GM19467 (cell line): ENCODE results near the gene BRD1.
"Not testable (repeated sequence)": the region's sequence is repeated elsewhere in the genome, so short reads cannot be mapped to it uniquely, and the experiment has no call there.

Experiments
- ATAC-seq: cut with Tn5 transposase; IDR thresholded peaks from one replicate; pipeline ENCODE4 v1.9.1; 2021; ENCODE audit warnings: mild to moderate bottlenecking, moderate library complexity; ENCODE audit not compliant: unreplicated experiment

The BRD1 gene

DNA sequence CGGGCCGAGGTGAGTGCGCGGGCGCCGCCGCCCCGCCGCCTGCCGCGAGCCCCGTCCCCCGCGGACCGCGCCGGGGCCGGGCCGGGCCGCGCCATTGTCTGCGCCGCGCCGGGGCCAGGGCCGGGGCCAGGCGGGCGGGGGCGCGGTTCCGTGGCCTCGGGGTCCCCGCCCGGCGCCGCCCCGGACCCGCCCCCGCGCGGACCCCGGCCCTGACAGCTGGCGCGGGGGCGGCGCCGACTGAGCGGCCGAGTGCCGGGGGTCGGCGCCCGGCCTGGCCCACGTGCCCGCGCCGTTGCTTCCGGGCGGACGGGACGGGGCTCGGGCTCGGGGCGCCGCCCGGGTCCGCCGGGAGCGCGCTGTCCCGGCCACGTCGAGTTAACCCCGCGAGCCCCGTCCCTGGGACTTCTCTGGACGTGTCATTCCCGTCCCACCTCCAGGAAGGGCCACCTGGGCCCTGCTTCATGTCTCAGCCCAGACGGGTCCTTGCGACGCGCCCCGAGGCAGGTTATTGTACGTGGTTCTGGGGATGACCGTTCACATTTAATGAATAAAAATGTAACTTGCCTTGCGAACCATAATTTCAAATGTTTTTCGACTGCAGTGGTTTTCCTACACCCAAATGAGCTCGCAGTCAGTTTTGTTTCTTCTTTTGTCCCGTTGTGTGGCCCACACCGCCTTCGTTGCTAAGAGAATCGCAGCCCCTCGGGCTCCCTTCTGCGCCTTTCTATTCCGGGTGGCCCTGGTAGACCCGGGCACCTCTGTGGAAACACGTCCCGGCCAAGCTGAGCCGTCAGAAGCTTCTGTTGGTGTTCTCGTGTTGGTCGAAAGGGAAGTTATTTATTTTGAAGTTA, 26.5 kb upstream of the BRD1 start:
- ATAC-seq = peak; percentile 29

DNA sequence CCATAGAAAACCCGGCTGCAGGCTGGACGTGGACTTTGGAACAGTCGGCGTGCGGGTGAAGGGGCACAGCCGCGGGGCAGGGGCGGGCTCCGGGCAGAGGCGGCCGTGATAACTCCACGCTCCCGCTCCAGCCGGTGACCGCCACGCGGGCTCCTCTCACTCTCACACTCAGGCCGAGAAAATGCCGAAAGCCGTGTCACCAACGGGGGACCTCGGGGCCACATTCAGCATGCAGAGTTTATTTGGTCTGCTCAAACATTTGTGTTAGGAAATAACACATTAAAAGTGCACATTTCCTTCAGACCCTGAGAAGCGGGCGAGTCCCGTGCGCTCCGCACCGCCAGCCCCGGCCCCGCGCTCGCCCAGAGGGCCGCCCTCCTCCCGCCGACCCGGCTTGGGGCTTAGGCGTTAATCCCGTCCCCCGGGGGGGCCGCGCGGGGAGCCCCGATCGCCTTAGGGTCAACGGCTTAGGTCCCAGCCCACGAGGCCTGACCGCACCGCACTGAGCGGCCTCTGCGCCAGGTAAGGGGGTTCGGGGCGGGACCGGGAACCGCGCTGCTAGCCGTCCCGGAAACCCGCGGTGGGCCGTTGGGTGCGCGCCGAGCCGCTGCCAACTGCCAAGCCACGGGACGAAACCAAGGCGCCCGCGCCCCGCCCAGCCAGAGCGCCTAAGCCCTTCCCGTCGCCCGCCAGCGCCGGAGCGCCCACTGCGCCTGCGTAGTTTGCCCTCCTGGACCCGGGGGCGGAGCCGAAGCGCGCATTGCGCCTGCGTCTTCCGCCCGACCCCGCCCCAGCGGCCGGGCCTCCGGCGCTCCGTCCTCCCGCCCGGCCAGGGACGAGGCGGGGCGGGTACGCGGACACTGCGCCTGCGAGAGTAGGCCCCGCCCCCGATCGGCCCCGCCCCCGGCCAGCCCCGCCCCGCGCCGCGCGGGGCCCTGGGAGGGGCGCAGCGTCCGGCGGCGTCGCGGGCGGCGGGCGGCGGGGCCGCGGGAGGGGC, 25.5 kb upstream of the BRD1 start, which contains the start of gene ZBED4:
Gene ZBED4 (plus strand): TSS at position 947 of the 997 bp plus-strand sequence. CDS start 29,819 bp downstream, outside the sequence.
- ATAC-seq = peak; percentile 76

- ATAC-seq = not testable (repeated sequence)
Measured at GRCh38 chr22:49852568-49852897, 24.9 kb upstream of the BRD1 start.

DNA sequence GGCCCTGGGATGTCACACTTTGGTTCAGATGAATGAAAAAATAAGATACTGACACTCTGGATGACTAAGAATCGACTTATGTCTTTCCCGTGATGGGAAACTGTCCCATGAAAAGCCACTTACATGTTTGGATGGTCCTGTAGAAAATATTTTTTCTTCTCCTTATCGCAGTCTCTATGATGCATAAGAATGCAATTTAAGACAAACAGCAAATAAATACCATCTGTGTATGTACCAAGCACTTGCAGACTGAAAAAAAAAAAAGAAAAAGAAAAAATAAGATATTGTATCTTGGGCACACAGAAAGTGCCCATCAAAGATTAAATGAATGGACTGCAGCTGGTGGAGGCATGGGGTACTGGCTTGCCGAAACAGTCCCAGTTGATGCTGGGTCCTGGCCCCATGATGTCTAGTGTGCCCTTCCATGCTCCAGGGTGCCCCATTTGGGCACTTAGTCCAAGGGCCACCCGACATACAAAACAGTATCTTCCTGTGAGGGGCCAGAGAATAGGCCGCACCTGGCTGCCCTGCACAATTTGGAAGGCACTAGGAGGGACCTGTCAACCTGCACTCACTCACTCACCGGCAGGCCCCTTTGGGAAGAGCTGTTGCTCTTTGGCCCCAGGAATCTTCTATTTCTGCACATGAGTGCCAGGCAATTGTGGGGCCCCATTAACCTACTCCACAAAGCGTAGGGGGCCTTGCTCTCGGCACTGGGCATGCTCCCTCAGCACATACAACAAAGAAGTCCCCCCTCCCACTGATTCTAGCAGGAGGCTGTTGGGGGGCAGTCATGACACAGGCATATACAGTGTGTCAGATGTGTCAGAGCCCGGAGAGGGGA, 23.5 kb upstream of the BRD1 start:
- no peak for ATAC-seq

- no peak for ATAC-seq
Measured at GRCh38 chr22:49850021-49850911, 22.6 kb upstream of the BRD1 start.

GRCh38 chr22:49849161-49850020, 21.7 kb upstream of the BRD1 start:
- ATAC-seq = no peak

GRCh38 chr22:49848690-49849160, 21.1 kb upstream of the BRD1 start:
- no peak for ATAC-seq

- no peak for ATAC-seq
Measured at GRCh38 chr22:49847751-49848689, 20.3 kb upstream of the BRD1 start.

- ATAC-seq = no peak
Measured at GRCh38 chr22:49845666-49846459, 18.2 kb upstream of the BRD1 start.

DNA sequence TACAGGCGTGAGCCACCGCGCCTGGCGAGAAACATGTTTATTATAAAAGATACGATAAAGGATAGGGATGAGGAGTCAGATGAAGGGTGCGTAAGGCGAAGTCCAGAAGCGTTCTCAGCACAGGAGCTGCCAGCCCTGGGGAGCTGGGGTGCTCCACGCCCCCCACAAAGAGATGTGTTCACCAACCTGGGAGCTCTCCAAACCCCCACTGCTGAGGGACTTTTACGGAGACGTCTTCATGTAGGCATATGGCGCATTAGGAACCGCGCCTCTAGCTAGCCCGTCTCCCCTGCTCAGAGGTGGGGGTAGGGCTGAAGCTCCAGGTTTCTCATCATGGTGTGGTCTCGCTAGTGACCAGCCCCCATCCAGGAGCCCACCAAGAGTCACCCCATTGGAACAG, 17.6 kb upstream of the BRD1 start:
- no peak for ATAC-seq

DNA sequence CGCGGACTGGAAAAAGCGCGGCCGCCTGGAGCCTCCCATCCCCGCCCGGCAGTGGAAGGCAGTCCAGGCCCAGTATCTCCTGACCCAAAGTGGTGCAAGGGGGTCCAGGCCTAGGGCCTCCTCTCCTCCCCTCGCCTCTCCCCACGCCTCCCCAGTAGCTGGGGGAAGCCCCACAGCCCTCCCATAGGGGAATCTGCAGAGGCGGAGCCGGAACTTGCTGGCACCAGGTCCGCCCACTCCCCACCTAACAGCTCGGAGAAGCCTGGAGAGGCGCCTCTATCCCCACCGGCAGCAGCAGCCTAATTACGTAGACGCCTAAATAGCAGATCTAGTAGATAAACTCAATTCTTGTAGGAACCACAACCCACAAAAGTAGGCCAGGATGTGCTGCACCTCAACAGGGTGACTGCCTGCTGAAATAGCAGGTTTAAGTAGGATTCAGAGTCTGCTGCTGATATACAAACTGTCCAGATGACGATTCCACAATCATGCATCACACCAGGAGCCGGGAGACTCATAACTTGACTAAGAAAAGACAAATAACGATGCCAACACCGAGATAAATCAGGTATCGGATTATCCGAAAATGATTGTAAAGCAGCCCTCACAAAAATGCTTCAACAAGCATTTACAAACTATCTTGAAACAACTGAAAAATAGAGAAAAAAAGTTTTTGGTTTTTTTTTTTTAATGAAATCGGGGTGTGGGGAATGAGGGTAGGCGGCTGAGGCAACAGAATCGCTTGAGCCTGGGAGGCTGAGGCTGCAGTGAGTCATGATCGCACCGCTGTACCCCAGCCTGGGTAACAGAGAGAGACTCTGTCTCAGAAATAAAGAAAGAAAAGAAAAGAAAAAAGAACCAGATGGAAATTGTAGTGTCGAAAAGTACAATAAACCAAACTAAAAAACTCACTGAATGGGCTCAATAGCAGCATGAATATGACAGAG, 11.4 kb upstream of the BRD1 start:
- ATAC-seq = no peak

DNA sequence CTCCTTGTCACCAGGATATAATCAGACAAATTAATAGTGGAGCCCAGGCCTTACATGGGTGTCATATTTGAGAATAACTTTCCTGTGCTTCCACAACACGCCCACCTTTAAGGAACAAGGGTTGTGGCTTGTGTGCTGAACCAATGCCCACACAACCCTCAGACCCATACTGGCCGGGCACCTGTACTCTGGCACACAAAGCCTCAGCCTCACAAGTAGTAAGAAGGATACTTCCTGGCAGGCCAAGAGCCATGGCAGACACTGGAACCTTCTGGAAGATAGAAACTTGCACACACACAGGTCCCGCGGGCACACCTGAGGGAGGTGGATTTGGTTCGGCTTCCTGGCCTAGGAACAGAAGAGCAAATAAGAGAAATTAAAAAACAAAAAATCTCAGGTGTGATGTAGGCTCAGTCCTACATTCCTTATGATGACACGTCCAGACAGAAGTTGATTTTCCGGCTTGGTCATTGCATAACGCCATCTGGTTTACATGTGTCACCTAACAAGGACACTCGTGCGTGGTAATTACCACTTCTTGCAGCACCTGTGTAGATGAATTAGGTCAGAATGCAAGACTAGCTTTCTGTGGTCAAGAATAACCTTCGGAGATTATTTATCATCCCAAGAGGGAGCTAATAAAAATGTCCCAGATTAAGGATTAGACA, 5.8 kb upstream of the BRD1 start:
- no peak for ATAC-seq

- ATAC-seq = no peak
Measured at GRCh38 chr22:49829044-49829853, 1.6 kb upstream of the BRD1 start.

DNA sequence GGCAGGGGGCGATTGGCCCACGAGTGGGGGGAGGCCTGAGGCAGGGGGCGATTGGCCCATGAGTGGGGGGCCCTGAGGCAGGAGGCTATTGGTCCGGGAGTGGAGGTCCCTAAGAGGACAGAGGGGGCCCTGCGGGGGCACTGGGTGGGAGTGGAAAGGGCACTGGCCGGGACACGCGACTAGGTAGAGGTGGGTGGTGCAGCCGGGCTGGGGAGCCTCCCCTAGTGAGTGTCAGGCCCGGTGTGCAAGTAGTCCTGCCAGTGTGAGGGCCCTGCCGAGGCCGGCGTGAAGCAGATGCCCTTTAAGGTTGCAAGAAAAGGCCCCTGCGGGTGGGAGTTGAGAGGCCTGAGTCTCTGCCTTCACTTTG, 909 bp upstream of the BRD1 start:
- ATAC-seq = no peak
